Right lobe of liver (tissue), 6 donors: ENCODE data around the gene UBE2K. TPM values are rescaled to one million over a fixed set of nuclear protein-coding genes. Genes with fewer than 3 reads are reported as not detected.
"Not testable (repeated sequence)": the region's sequence is repeated elsewhere in the genome, so short reads cannot be mapped to it uniquely, and the experiment has no call there.

Source experiments
- ATAC-seq, 4 donors: fragments of 200-7000 bp; cut with Tn5 transposase; one replicate each; pipeline ENCODE4 v1.9.1; 2020; ENCODE audit warnings: mild to moderate bottlenecking in 4 of 4, moderate library complexity in 4 of 4
- DNase-seq, 3 donors: peaks; one replicate each; pipeline ENCODE4 v3.0.0-alpha.2; 2020
- H3K27ac ChIP-seq, 3 donors: fragments of 200-600 bp; one replicate each; pipeline ENCODE4 v1.8.0; 2022
- H3K27me3 ChIP-seq, 2 donors: fragments of 200-600 bp; one replicate each; pipeline ENCODE4 v1.8.0; 2022
- H3K36me3 ChIP-seq, 4 donors: fragments of 200-600 bp; sonication (generic) in 1 of 4; one replicate each; pipeline versions ENCODE4 v1.5.1 to v1.8.0; 2017 to 2022; ENCODE audit warnings: control low read depth in 1 of 4
- H3K4me1 ChIP-seq, 4 donors: fragments of 200-600 bp; sonication (generic) in 1 of 4; one replicate each; pipeline versions ENCODE4 v1.5.1 to v1.8.0; 2017 to 2022; ENCODE audit warnings: control low read depth in 1 of 4
- H3K4me3 ChIP-seq, 3 donors: fragments of 200-600 bp; one replicate each; pipeline ENCODE4 v1.8.0; 2022
- H3K9me3 ChIP-seq, 4 donors: fragments of 200-600 bp; sonication (generic) in 1 of 4; one replicate each; pipeline versions ENCODE4 v1.5.1 to v1.8.0; 2017 to 2022; ENCODE audit warnings: control low read depth in 1 of 4
- CTCF ChIP-seq, 4 donors: fragments of 200-600 bp in 3 of 4; fragments of 450-650 bp in 1 of 4; IDR thresholded peaks; one replicate each; pipeline versions ENCODE4 v1.5.1 to v1.8.0; 2016 to 2022; ENCODE audit warnings: antibody characterized with exemption in 4 of 4, mild to moderate bottlenecking in 2 of 4
- POLR2A ChIP-seq: fragments of 450-650 bp; IDR thresholded peaks from one replicate; pipeline ENCODE4 v1.6.1; 2017; ENCODE audit warnings: antibody characterized with exemption, mild to moderate bottlenecking
- WGBS: methylation state at CpG from one replicate; pipeline ENCODE4 v1.1.6; 2018; ENCODE audit warnings: low coverage, low lambda C conversion rate; ENCODE audit not compliant: insufficient coverage; ENCODE audit errors: missing lambda C conversion rate; 5-methylcytosine and 5-hydroxymethylcytosine counted together
- intact Hi-C, 2 donors: fragments of 100-400 bp; cut with DNase I; formaldehyde crosslinking; loops; one replicate each; pipeline versions ENCODE4 v1.11.2 to v1.14.1; 2022
- total RNA-seq, 6 experiments: library from RNA; depleted of rRNA in 2 of 6; stranded (reverse); fragments of >200 nt in 2 of 6; fragmentation: NEBNext Ultra II Directional in 3 of 6; extraction: Animal tissue kit (Norgen Biotek cat#: 25700) in 3 of 6; gene quantifications; one replicate each; pipeline versions ENCODE4 v1.1.0 to v1.2.4, GENCODE V29; 2016 to 2023
- donor health status: DM: no; HTN: yes; CAD: no.
- donor health status: DM: no; HTN: no; CAD: no.
- donor health status: DM: no; HTN: no; CAD: no.
- donor health status: DM: no; HTN: yes; CAD: no.
- donor health status: DM: no; HTN: yes; CAD: no.

Gene UBE2K
- total RNA-seq, 6 experiments from 2014 or later = 20.5 to 54.8 (median 44.0) TPM

GRCh38 chr4:39792529-39792928 is 94.6 kb downstream of the UBE2K start:
- Histone ChIP-seq H3K36me3 (no peaks in the 10 kb centered on the region), H3K4me3 (no peak overlapping the region), H3K4me1 (peaks cover 0 to 1% (median 0%) of the 10 kb centered on the region in 4 donors), H3K27me3 (no peaks in the 10 kb centered on the region), H3K27ac (no peak overlapping the region), H3K9me3 (no peaks in the 10 kb centered on the region)
- no peak for ATAC-seq
- 85% methylated on average over 3 of the region's 3 CpGs for WGBS
- intact Hi-C loops = no loop called here
- no peak for DNase-seq
- no peak for TF ChIP-seq POLR2A
- TF ChIP-seq CTCF (IDR thresholded peaks at IDR 0.05) = no peak

DNA sequence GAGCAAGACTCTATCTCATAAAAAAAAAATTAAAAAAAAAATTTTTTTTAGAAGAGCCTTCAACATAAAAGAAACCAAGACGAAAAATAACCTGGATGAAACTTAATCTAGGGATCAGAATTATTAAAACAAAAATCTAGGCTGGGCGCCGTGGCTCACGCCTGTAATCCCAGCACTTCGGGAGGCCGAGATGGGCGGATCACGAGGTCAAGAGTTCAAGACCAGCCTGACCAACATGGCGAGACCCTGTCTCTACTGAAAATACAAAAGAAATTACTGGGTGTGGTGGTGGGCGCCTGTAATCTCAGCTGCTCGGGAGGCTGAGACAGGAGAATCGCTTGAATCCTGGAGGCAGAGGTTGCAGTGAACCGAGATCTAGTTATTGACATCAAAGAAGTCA is 95.0 kb downstream of the UBE2K start:
- WGBS = 93% methylated on average over 11 of the region's 13 CpGs

GRCh38 chr4:39802005-39802404 is 104.1 kb downstream of the UBE2K start:
- Histone ChIP-seq H3K9me3 (no peaks in the 10 kb centered on the region), H3K36me3 (no peaks in the 10 kb centered on the region), H3K4me1 (peaks cover 0 to 4% (median 0%) of the 10 kb centered on the region in 4 donors), H3K4me3 (no peak overlapping the region), H3K27ac (no peak overlapping the region), H3K27me3 (no peaks in the 10 kb centered on the region)
- intact Hi-C loops = no loop called here
- TF ChIP-seq CTCF (IDR thresholded peaks at IDR 0.05) (no peak), POLR2A (no peak)
- WGBS = 74% methylated on average over 4 of the region's 4 CpGs
- ATAC-seq (no peak), DNase-seq (no peak)

More for the DNA sequence above, 95.0 kb downstream of the UBE2K start:
- H3K36me3 ChIP-seq, H3K4me3 ChIP-seq, intact Hi-C loops, H3K27me3 ChIP-seq, ATAC-seq, H3K9me3 ChIP-seq, H3K27ac ChIP-seq, H3K4me1 ChIP-seq, DNase-seq: not testable (repeated sequence)

DNA sequence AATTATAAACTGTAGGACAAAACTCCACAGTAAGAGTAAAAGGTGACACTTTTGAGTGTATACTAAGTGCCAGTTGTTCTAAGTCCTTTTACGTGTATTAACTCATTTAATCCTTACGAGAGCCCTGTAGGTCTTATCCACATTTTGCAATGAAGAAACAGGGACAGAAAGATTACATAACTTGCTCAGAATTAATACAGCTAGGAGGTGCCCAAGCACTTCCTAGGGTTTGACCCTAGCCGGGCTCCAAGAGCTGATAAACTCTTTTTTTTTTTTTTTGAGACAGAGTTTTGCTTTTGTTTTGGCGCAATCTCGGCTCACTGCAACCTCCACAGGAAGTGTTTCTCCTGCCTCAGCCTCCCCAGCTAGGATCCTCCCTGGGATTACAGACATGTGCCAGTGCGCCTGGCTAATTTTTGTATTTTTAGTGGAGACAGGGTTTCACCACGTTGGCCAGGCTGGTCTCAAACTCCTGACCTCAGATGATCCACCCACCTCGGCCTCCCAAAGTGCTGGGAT is 110.4 kb downstream of the UBE2K start:
- no peaks in the 10 kb centered on the region for H3K27me3 ChIP-seq
- intact Hi-C loops = no loop called here
- H3K9me3 ChIP-seq = no peaks in the 10 kb centered on the region
- DNase-seq (no peak), ATAC-seq (peak in 2 of 4 donors; percentile 13 to 34)
- WGBS = 49% methylated on average over 6 of the region's 8 CpGs
- H3K4me3 ChIP-seq = no peak overlapping the region
- no peak for TF ChIP-seq POLR2A
- no peaks in the 10 kb centered on the region for H3K36me3 ChIP-seq
- no peaks in the 10 kb centered on the region for H3K4me1 ChIP-seq
- no peak overlapping the region for H3K27ac ChIP-seq

- TF ChIP-seq CTCF (IDR thresholded peaks at IDR 0.05) (no peak), POLR2A (no peak)
- Histone ChIP-seq H3K36me3 (no peaks in the 10 kb centered on the region), H3K27me3 (no peaks in the 10 kb centered on the region), H3K4me1 (no peaks in the 10 kb centered on the region), H3K9me3 (no peaks in the 10 kb centered on the region), H3K4me3 (no peak overlapping the region), H3K27ac (no peak overlapping the region)
- no peak for ATAC-seq
- DNase-seq = peak in 1 of 3 donors; percentile 17
- 51% methylated on average over 6 of the region's 6 CpGs for WGBS
- intact Hi-C loops = no loop called here
Measured at GRCh38 chr4:39812500-39812899, 114.6 kb downstream of the UBE2K start.

DNA sequence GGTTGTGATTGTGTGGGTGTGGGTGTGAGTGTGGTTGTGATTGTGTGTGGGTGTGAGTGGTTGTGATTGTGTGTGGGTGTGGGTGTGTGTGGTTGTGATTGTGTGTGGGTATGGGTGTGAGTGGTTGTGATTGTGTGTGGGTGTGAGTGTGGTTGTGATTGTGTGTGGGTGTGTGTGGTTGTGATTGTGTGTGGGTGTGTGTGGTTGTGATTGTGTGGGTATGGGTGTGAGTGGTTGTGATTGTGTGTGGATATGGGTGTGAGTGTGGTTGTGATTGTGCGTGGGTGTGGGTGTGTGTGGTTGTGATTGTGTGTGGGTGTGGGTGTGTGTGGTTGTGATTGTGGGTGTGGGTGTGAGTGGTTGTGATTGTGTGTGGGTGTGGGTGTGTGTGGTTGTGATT is 115.1 kb downstream of the UBE2K start:
- H3K27me3 ChIP-seq, DNase-seq, H3K4me3 ChIP-seq, intact Hi-C loops, ATAC-seq, H3K27ac ChIP-seq, H3K36me3 ChIP-seq, H3K4me1 ChIP-seq, H3K9me3 ChIP-seq: not testable (repeated sequence)
- WGBS = 0% methylated on average over 1 of the region's 1 CpG

DNA sequence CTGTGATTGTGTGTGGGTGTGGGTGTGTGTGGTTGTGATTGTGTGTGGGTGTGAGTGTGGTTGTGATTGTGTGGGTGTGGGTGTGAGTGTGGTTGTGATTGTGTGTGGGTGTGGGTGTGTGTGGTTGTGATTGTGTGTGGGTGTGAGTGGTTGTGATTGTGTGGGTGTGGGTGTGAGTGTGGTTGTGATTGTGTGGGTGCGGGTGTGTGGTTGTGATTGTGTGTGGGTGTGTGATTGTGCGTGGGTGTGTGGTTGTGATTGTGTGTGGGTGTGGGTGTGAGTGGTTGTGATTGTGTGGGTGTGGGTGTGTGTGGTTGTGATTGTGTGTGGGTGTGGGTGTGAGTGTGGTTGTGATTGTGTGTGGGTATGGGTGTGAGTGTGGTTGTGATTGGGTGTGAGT is 115.8 kb downstream of the UBE2K start:
- intact Hi-C loops, ATAC-seq: not testable (repeated sequence)
- 55% methylated on average over 2 of the region's 2 CpGs for WGBS

More for the DNA sequence above, 115.8 kb downstream of the UBE2K start:
- H3K4me1 ChIP-seq, H3K9me3 ChIP-seq, H3K27ac ChIP-seq, DNase-seq, H3K27me3 ChIP-seq, H3K36me3 ChIP-seq, H3K4me3 ChIP-seq: not testable (repeated sequence)
